Heart left ventricle (tissue), 13 donors: ENCODE data around the gene PFDN6.

Source experiments
- POLR2A ChIP-seq, 2 donors: fragments of 450-650 bp; IDR thresholded peaks; one replicate each; pipeline ENCODE4 v1.6.1; 2017; ENCODE audit warnings: antibody characterized with exemption in 2 of 2, mild to moderate bottlenecking in 2 of 2, moderate library complexity in 2 of 2
- TF ChIP-seq, protein P1 (sequence below), 12 donors: fragments of 200-600 bp; sonication (generic) in 4 of 12; IDR thresholded peaks; one replicate each; pipeline versions ENCODE4 v1.5.0 to v1.8.0; 2018 to 2022; ENCODE audit warnings: antibody characterized with exemption in 12 of 12, mild to moderate bottlenecking in 5 of 12
- donor health status: ischemic (EF 13 %, LVEDD 7.1; RV severe dilation, severe dysfunction).
- donor health status: DM: no; HTN: yes; CAD: no.
- donor health status: DM: no; HTN: no; CAD: no.
- donor health status: ischemic (EF 25% LVEDD 6.9; RV normal size, moderate dysfunction).
- donor health status: ischemic (EF 25% LVEDD 5.7; RV mildly dilated, moderate dysfunction).
- donor health status: ischemic (EF 35%, LVEDD 5.7; RV mildly dilated, moderate dysfunction).
- donor health status: nonischemic (EF 11% LVEDD 7.7; RV severe dilation, severe dysfunction).
- donor health status: DM: yes; HTN: yes; CAD: no.
- donor health status: PGD.
- donor health status: ischemic (EF 29% LVEDD 5.4; RV normal size, mild dysfunction).
- donor health status: nonischemic (EF 23%, LVEDD 6.1; RV moderate dilation, normal function).

- TF ChIP-seq, protein P1, sequence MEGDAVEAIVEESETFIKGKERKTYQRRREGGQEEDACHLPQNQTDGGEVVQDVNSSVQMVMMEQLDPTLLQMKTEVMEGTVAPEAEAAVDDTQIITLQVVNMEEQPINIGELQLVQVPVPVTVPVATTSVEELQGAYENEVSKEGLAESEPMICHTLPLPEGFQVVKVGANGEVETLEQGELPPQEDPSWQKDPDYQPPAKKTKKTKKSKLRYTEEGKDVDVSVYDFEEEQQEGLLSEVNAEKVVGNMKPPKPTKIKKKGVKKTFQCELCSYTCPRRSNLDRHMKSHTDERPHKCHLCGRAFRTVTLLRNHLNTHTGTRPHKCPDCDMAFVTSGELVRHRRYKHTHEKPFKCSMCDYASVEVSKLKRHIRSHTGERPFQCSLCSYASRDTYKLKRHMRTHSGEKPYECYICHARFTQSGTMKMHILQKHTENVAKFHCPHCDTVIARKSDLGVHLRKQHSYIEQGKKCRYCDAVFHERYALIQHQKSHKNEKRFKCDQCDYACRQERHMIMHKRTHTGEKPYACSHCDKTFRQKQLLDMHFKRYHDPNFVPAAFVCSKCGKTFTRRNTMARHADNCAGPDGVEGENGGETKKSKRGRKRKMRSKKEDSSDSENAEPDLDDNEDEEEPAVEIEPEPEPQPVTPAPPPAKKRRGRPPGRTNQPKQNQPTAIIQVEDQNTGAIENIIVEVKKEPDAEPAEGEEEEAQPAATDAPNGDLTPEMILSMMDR (IDR thresholded peaks at IDR 0.05) = no peak
- no peak for TF ChIP-seq POLR2A (IDR thresholded peaks at IDR 0.05)
These were observed 25.1 kb downstream of the PFDN6 start for GRCh38 chr6:33314515-33314942.
